Measurements from ENCODE around the gene GPNMB. TPM values are rescaled to one million over a fixed set of nuclear protein-coding genes. Genes with fewer than 3 reads are reported as not detected.

GPNMB gene
- total RNA-seq, 1 donor from 2014 or later, result 13.4 TPM

- FAIRE-seq (no peak), DNase-seq (ENCODE audit: low read depth) (no peak)
- H3K27me3 ChIP-seq (ENCODE audit: control insufficient read depth, insufficient read depth, low read length), result no peaks in the 10 kb centered on the region
- H3K4me3 ChIP-seq (ENCODE audit: low read depth, low read length), result no peak overlapping the region
- no peak for TF ChIP-seq CTCF (IDR thresholded peaks at IDR 0.05; ENCODE audit: insufficient read depth, low read length, severe bottlenecking)
- H3K36me3 ChIP-seq (ENCODE audit: control insufficient read depth, insufficient read depth, low read length), result no peaks in the 10 kb centered on the region
Measured at GRCh38 chr7:23295401-23295697, 48.8 kb downstream of the GPNMB start.

DNA sequence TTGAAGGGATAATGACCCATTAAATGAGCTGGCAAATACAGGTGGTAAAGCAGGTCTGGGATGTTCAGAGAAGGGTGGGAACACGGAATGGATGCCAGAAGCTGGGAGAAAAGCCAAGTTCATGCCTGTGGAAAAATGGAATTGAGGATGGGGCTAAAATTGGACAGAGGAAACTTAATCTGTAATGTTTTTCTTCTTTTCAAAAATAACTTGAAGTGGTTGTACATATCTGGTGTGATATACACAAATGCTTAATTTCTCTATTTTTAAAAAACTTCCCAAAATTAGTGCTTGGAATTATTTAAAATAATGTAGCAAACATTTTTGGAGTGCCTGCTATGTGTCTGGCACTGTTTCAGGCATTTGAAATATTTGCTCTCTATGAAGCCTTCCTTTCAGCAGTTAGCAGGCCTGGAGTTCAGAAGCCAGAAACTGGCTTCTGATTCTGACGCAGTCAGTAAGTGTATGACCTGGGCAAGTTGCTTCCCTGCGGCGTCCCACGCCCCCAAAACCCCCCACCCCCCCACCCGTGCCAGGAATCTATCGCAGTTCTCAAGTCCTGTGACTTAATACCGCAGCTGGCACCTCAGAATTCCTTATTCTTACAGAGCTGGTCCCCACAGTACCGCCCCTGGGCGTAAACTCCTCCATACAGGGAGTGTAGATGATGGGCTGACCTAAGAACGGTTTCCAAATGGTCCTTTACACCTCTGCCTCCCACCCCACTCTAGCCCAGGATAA is 51.7 kb downstream of the GPNMB start:
- H3K4me3 ChIP-seq (ENCODE audit: low read depth, low read length), result no peak overlapping the region

DNA sequence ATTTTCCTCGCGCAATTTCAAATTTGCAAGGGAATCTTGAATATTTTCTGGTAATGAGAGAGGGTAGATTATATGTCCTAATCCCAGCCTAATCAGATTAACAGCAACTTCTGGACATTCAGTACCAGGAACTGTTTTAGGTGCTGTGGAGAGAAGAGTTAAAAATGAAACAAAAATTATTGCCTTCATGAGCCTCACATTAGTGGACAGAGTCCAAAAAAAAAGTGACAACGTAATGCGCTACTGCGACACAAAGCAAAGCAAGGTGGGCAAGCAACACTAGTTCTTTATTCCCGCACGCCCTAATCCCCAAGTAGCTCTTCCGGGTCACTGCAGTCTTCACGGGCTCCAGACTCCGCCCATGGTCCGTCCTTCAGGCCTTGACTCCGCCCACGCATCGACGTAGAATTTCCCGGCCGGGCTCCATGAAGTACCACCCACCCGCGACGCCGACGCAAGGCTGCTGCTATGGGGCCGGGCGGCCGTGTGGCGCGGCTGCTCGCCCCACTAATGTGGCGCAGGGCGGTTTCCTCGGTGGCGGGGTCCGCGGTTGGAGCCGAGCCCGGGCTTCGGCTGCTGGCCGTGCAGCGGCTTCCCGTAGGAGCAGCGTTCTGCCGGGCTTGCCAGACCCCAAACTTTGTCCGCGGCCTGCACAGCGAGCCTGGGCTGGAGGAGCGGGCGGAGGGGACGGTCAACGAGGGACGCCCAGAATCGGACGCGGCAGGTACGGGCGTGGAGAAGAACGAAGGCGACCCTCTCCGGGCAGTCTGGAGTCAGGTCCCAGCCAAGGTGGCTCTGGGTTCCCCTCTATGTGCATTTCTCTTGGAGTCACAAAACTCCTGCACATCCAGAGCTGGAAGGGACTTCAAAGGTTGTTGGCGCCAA is 52.6 kb downstream of the GPNMB start, which contains the start of gene MALSU1:
Gene MALSU1 (plus strand): TSS at position 455 of the 885 bp plus-strand sequence. CDS start 14 bp downstream, at position 469.
- H3K27me3 ChIP-seq (ENCODE audit: control insufficient read depth, insufficient read depth, low read length), result no peaks in the 10 kb centered on the region
- H3K4me3 ChIP-seq (ENCODE audit: low read depth, low read length), result peak within 1 kb of the TSS; percentile 97
- no peak for FAIRE-seq
- peaks cover 1% of the 10 kb centered on the region for H3K36me3 ChIP-seq (ENCODE audit: control insufficient read depth, insufficient read depth, low read length)
- peak; percentile 93 for DNase-seq (ENCODE audit: low read depth)
- TF ChIP-seq CTCF (IDR thresholded peaks at IDR 0.05; ENCODE audit: insufficient read depth, low read length, severe bottlenecking), result no peak

More for the DNA sequence above, 51.7 kb downstream of the GPNMB start:
- no peak for TF ChIP-seq CTCF (IDR thresholded peaks at IDR 0.05; ENCODE audit: insufficient read depth, low read length, severe bottlenecking)
- FAIRE-seq (no peak), DNase-seq (ENCODE audit: low read depth) (no peak)
- Histone ChIP-seq H3K36me3 (ENCODE audit: control insufficient read depth, insufficient read depth, low read length) (peaks cover 1% of the 10 kb centered on the region), H3K27me3 (ENCODE audit: control insufficient read depth, insufficient read depth, low read length) (no peaks in the 10 kb centered on the region)

GRCh38 chr7:23299770-23300300 is 53.3 kb downstream of the GPNMB start:
- H3K4me3 ChIP-seq (ENCODE audit: low read depth, low read length), result peak overlapping the region; percentile 97
- no peak for TF ChIP-seq CTCF (IDR thresholded peaks at IDR 0.05; ENCODE audit: insufficient read depth, low read length, severe bottlenecking)
- DNase-seq (ENCODE audit: low read depth), result no peak
- peaks cover 2% of the 10 kb centered on the region for H3K36me3 ChIP-seq (ENCODE audit: control insufficient read depth, insufficient read depth, low read length)
- FAIRE-seq, result no peak
- H3K27me3 ChIP-seq (ENCODE audit: control insufficient read depth, insufficient read depth, low read length), result no peaks in the 10 kb centered on the region

DNA sequence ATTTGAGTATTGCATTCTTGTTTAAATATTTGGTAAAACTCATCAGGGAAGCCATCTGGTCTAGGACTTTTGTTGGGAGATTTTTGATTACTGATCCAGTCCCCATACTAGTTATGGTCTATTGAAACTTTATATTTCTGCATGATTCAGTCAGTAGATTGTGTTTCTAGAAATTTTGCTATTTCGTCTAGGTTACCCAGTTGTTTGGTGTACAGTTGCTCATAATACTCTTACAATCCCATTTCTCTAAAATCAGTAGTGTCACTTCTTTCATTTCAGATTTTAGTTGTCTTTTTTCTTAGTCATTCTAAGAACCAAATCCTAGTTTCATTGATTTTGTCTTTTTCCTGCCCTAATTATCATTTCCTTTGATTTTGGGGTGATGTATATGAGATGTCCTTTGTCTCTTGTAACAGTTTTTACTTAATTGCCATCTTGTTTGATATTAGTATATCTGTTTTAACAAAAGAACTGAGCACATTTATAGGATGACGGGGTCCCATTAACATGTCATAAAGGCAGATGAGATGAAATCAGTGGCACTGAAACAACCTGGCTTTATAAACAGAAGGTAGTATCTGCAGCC is 60.5 kb downstream of the GPNMB start:
- no peak for TF ChIP-seq CTCF (IDR thresholded peaks at IDR 0.05; ENCODE audit: insufficient read depth, low read length, severe bottlenecking)
- H3K4me3 ChIP-seq (ENCODE audit: low read depth, low read length), result no peak overlapping the region
- H3K36me3 ChIP-seq (ENCODE audit: control insufficient read depth, insufficient read depth, low read length), result peaks cover 3% of the 10 kb centered on the region
- FAIRE-seq (no peak), DNase-seq (ENCODE audit: low read depth) (no peak)
- no peaks in the 10 kb centered on the region for H3K27me3 ChIP-seq (ENCODE audit: control insufficient read depth, insufficient read depth, low read length)
